HT1080 (cell line): Measurements from ENCODE around the gene SMIM30. TPM values are rescaled to one million over a fixed set of nuclear protein-coding genes. Genes with fewer than 3 reads are reported as not detected.
A peak's percentile ranks its signal among the peaks of the same experiment; 100 is the strongest.

Experiments used
- DNase-seq: peaks from one replicate; pipeline ENCODE4 v3.0.0-alpha.2; 2015; ENCODE audit warnings: low read depth
- total RNA-seq: library from RNA; depleted of rRNA; stranded (reverse); fragments of >200 nt; shearing (Covaris generic); gene quantifications from 2 replicates; pipeline ENCODE4 v1.2.3, GENCODE V29; 2014

SMIM30 gene
- total RNA-seq, 1 experiment from 2014 or later: 105 TPM

- DNase-seq: no peak
Measured at GRCh38 chr7:113109718-113110117, 8.6 kb downstream of the SMIM30 start.

GRCh38 chr7:113100121-113100603, 18.2 kb downstream of the SMIM30 start:
- no peak for DNase-seq

- DNase-seq: no peak
Measured at GRCh38 chr7:113099284-113099919, 19.0 kb downstream of the SMIM30 start.

- no peak for DNase-seq
Measured at GRCh38 chr7:113094517-113095249, 23.7 kb downstream of the SMIM30 start.

- DNase-seq: no peak
Measured at GRCh38 chr7:113093561-113093960, 24.8 kb downstream of the SMIM30 start.

GRCh38 chr7:113092762-113093161, 25.6 kb downstream of the SMIM30 start:
- no peak for DNase-seq

GRCh38 chr7:113087071-113087998, 31.0 kb downstream of the SMIM30 start:
- DNase-seq: peak; percentile 87

GRCh38 chr7:113086431-113086888, 31.9 kb downstream of the SMIM30 start, which contains the start of gene GPR85:
Gene GPR85, minus strand, starts transcription at chr7:113086827. Its CDS starts 2,106 bp downstream, at chr7:113084721.
- DNase-seq: peak; percentile 75

- DNase-seq: peak; percentile 44
Measured at GRCh38 chr7:113085781-113086390, 32.5 kb downstream of the SMIM30 start.

GRCh38 chr7:113084496-113085172, 33.7 kb downstream of the SMIM30 start:
- no peak for DNase-seq

GRCh38 chr7:113083816-113084495, 34.4 kb downstream of the SMIM30 start:
- no peak for DNase-seq

- DNase-seq: no peak
Measured at GRCh38 chr7:113083132-113083815, 35.1 kb downstream of the SMIM30 start.

- DNase-seq: no peak
Measured at GRCh38 chr7:113078331-113078730, 40.0 kb downstream of the SMIM30 start.

GRCh38 chr7:113076703-113077102, 41.7 kb downstream of the SMIM30 start:
- DNase-seq: no peak

- DNase-seq: peak; percentile 11
Measured at GRCh38 chr7:113071465-113071864, 46.9 kb downstream of the SMIM30 start.
